GM12865 (cell line): Measurements from ENCODE around the gene SH3BP5.

Experiments
- DNase-seq: peaks from one replicate; pipeline ENCODE4 v3.0.0; 2010; ENCODE audit warnings: low read depth
- H3K4me3 ChIP-seq: 2 replicates; pipeline ENCODE4 v1.5.1; 2011; ENCODE audit warnings: mild to moderate bottlenecking, low read depth, low read length, control low read depth
- CTCF ChIP-seq: IDR thresholded peaks from 2 replicates; pipeline ENCODE4 v1.5.1; 2011; ENCODE audit warnings: low read length, control low read depth, low read depth, inconsistent platforms; ENCODE audit not compliant: insufficient read depth; ENCODE audit errors: missing control alignments

The SH3BP5 gene

GRCh38 chr3:15301761-15302160 is 30.6 kb downstream of the SH3BP5 start:
- no peak for DNase-seq
- no peak for TF ChIP-seq CTCF
- no peak overlapping the region for H3K4me3 ChIP-seq

- no peak for DNase-seq
- H3K4me3 ChIP-seq: no peak overlapping the region
- TF ChIP-seq CTCF: no peak
Observed at GRCh38 chr3:15300323-15301078, 31.9 kb downstream of the SH3BP5 start.

GRCh38 chr3:15299036-15299435 is 33.4 kb downstream of the SH3BP5 start:
- no peak overlapping the region for H3K4me3 ChIP-seq
- TF ChIP-seq CTCF: no peak
- no peak for DNase-seq

GRCh38 chr3:15298504-15298903 is 33.9 kb downstream of the SH3BP5 start:
- H3K4me3 ChIP-seq: no peak overlapping the region
- DNase-seq: no peak
- TF ChIP-seq CTCF: no peak

GRCh38 chr3:15297608-15298350 is 34.6 kb downstream of the SH3BP5 start:
- no peak for DNase-seq
- H3K4me3 ChIP-seq: no peak overlapping the region
- no peak for TF ChIP-seq CTCF

- no peak for TF ChIP-seq CTCF
- H3K4me3 ChIP-seq: no peak overlapping the region
- DNase-seq: no peak
Observed at GRCh38 chr3:15295506-15295905, 36.9 kb downstream of the SH3BP5 start.
